Endothelial cell of umbilical vein (primary cell): ENCODE measurements around the gene BABAM1. TPM values are rescaled to one million over a fixed set of nuclear protein-coding genes. Genes with fewer than 3 reads are reported as not detected.

ENCODE experiments used
- BruUV-seq: library from RNA; stranded (reverse); fragments of 400-500 nt; replicated peaks from 2 replicates; lab custom pipeline; 2021; lab: Mats Ljungman, UMichigan
- CTCF ChIA-PET: fragments of 300-600, 350-600 bp; sonication (Branson Sonifier 250); formaldehyde crosslinking; loops from one replicate; lab custom pipeline; 2021; ENCODE audit warnings: antibody characterized with exemption, inconsistent platforms; lab: Charles Lee
- POLR2A ChIA-PET: fragments of 300-600, 350-600 bp; sonication (Branson Sonifier 250); formaldehyde crosslinking; loops from one replicate; lab custom pipeline; 2021; ENCODE audit warnings: antibody characterized with exemption, inconsistent platforms; lab: Charles Lee
- DNase-seq: peaks from one replicate; pipeline ENCODE4 v3.0.0-alpha.2; 2011; ENCODE audit warnings: low read depth, low spot score
- FAIRE-seq: peaks from 2 replicates; lab custom pipeline; 2011; peaks lifted over from hg19 to GRCh38; lab: Jason Lieb, UNC
- H2AFZ ChIP-seq: 2 replicates; pipeline ENCODE4 v1.6.0; 2012; ENCODE audit warnings: low read depth, low read length, control low read depth, inconsistent platforms
- H3K27ac ChIP-seq: 2 replicates; pipeline ENCODE4 v1.5.1; 2011; ENCODE audit warnings: low read depth, mild to moderate bottlenecking, control low read depth, low read length, moderate library complexity; ENCODE audit not compliant: insufficient read depth
- H3K27me3 ChIP-seq, 2 experiments: 2 replicates each; pipeline versions ENCODE4 v1.6.0 to v1.6.1; 2011; ENCODE audit warnings: low read length in 2 of 2, mixed read lengths in 1 of 2; ENCODE audit not compliant: control insufficient read depth in 2 of 2, insufficient read depth in 2 of 2
- H3K36me3 ChIP-seq, 2 experiments: 2 replicates in 1 of 2; 3 replicates in 1 of 2; pipeline ENCODE4 v1.5.1; 2011; ENCODE audit warnings: low read length in 2 of 2, mild to moderate bottlenecking in 1 of 2, moderate library complexity in 1 of 2; ENCODE audit not compliant: control insufficient read depth in 2 of 2, insufficient read depth in 2 of 2; ENCODE audit errors: extremely low read depth in 1 of 2
- H3K4me1 ChIP-seq: 3 replicates; pipeline ENCODE4 v1.5.1; 2011; ENCODE audit warnings: mild to moderate bottlenecking, low read length; ENCODE audit not compliant: control insufficient read depth, insufficient read depth; ENCODE audit errors: extremely low read depth
- H3K4me2 ChIP-seq: 2 replicates; pipeline ENCODE4 v1.6.1; 2011; ENCODE audit warnings: low read length, control low read depth, mixed read lengths; ENCODE audit not compliant: insufficient read depth
- H3K4me3 ChIP-seq, 3 experiments: fragments of 200-600 bp in 1 of 3; sonication (generic), shearing (Covaris generic) in 1 of 3; replicated peaks in 1 of 3; 2 replicates each; pipeline ENCODE4 v1.5.1; 2011 to 2016; ENCODE audit warnings: control low read depth in 3 of 3, low read length in 3 of 3, mild to moderate bottlenecking in 2 of 3, inconsistent platforms in 1 of 3, low read depth in 1 of 3, moderate library complexity in 1 of 3; ENCODE audit not compliant: insufficient read depth in 1 of 3
- H3K79me2 ChIP-seq: 2 replicates; pipeline ENCODE4 v1.6.0; 2012; ENCODE audit warnings: low read length, inconsistent platforms; ENCODE audit not compliant: control insufficient read depth, insufficient read depth
- H3K9ac ChIP-seq: replicated peaks from 2 replicates; pipeline ENCODE3; 2011; ENCODE audit warnings: low read length, control low read depth; ENCODE audit not compliant: insufficient read depth; ENCODE audit errors: extremely low read depth
- H3K9me1 ChIP-seq: replicated peaks from 3 replicates; pipeline ENCODE4 v1.6.0; 2011; ENCODE audit warnings: mild to moderate bottlenecking, low read length; ENCODE audit not compliant: control insufficient read depth, insufficient read depth; ENCODE audit errors: extremely low read depth
- H3K9me3 ChIP-seq: replicated peaks from 2 replicates; pipeline ENCODE4 v1.5.1; 2012; ENCODE audit warnings: low read length, inconsistent platforms; ENCODE audit not compliant: control insufficient read depth, insufficient read depth
- H4K20me1 ChIP-seq: replicated peaks from 2 replicates; pipeline ENCODE3; 2011; ENCODE audit warnings: mild to moderate bottlenecking, low read length; ENCODE audit not compliant: control insufficient read depth, insufficient read depth; ENCODE audit errors: extremely low read depth
- EZH2 ChIP-seq: IDR thresholded peaks from 2 replicates; pipeline ENCODE4 v1.6.1; 2012; ENCODE audit warnings: borderline replicate concordance, low read depth, mild to moderate bottlenecking, moderate library complexity, low read length, inconsistent platforms; ENCODE audit not compliant: severe bottlenecking
- FOS ChIP-seq: IDR thresholded peaks from 2 replicates; pipeline ENCODE4 v1.6.1; 2011; ENCODE audit warnings: mild to moderate bottlenecking, low read length, moderate library complexity, borderline replicate concordance; ENCODE audit not compliant: insufficient read depth
- GATA2 ChIP-seq: IDR thresholded peaks from 2 replicates; pipeline ENCODE4 v1.7.0; 2011; ENCODE audit warnings: low read depth, mild to moderate bottlenecking, moderate library complexity, mixed read lengths, low read length; ENCODE audit not compliant: insufficient read length, insufficient read depth
- JUN ChIP-seq: IDR thresholded peaks from 2 replicates; pipeline ENCODE4 v1.6.1; 2011; ENCODE audit warnings: borderline replicate concordance, low read depth; ENCODE audit not compliant: insufficient read length, insufficient read depth
- MYC ChIP-seq: IDR thresholded peaks from one replicate; pipeline ENCODE4 v1.6.1; 2011; ENCODE audit warnings: mild to moderate bottlenecking, low read depth, low read length
- POLR2A ChIP-seq: IDR thresholded peaks from 2 replicates; pipeline ENCODE4 v1.6.1; 2012; ENCODE audit warnings: low read depth, mild to moderate bottlenecking, control low read depth, low read length
- POLR2AphosphoS5 ChIP-seq: IDR thresholded peaks from 2 replicates; pipeline ENCODE4 v1.6.1; 2012; ENCODE audit warnings: low read depth, mild to moderate bottlenecking, control low read depth, low read length, moderate library complexity; ENCODE audit not compliant: insufficient read depth
- dilution Hi-C: fragments of 300-500 bp; cut with MboI; formaldehyde crosslinking; loops from one replicate; pipeline ENCODE4 v1.15.0; 2019; ENCODE audit warnings: low sequenced_read_pairs; ENCODE audit not compliant: extremely low pct_ligation_motif_present
- intact Hi-C: fragments of 100-400 bp; cut with micrococcal nuclease; formaldehyde crosslinking; loops from one replicate; pipeline ENCODE4 v1.10.0; 2022
- polyA plus RNA-seq, 4 experiments: library from polyadenylated mRNA; depleted of rRNA in 3 of 4; stranded (reverse) in 3 of 4; unstranded in 1 of 4; fragments of >200 nt; gene quantifications; 2 replicates each; pipeline versions ENCODE4 v1.2.1 to v1.2.3, GENCODE V29; 2011 to 2012; ENCODE audit warnings: missing spikeins in 1 of 4
- total RNA-seq: library from RNA; stranded (reverse); gene quantifications from 2 replicates; pipeline ENCODE4 v1.2.3, GENCODE V29; 2021
- TF ChIP-seq, protein P1 (sequence below): IDR thresholded peaks from 2 replicates; pipeline ENCODE4 v1.6.1; 2011; ENCODE audit not compliant: insufficient read depth, insufficient read length
- TF ChIP-seq, protein P2 (sequence below), 2 donors: IDR thresholded peaks; 1 replicate in 1 of 2; 2 replicates in 1 of 2; pipeline ENCODE4 v1.5.1; 2011; ENCODE audit warnings: low read length in 2 of 2, mild to moderate bottlenecking in 2 of 2, moderate library complexity in 2 of 2, control low read depth in 1 of 2, inconsistent platforms in 1 of 2, low read depth in 1 of 2; ENCODE audit not compliant: insufficient read depth in 1 of 2; ENCODE audit errors: extremely low read depth in 1 of 2

BABAM1 gene
- total and polyA plus RNA-seq, 2 donors (not counting 3 experiments of a cell fraction or from before 2014, with no cell fraction given): 118 to 140 TPM

DNA sequence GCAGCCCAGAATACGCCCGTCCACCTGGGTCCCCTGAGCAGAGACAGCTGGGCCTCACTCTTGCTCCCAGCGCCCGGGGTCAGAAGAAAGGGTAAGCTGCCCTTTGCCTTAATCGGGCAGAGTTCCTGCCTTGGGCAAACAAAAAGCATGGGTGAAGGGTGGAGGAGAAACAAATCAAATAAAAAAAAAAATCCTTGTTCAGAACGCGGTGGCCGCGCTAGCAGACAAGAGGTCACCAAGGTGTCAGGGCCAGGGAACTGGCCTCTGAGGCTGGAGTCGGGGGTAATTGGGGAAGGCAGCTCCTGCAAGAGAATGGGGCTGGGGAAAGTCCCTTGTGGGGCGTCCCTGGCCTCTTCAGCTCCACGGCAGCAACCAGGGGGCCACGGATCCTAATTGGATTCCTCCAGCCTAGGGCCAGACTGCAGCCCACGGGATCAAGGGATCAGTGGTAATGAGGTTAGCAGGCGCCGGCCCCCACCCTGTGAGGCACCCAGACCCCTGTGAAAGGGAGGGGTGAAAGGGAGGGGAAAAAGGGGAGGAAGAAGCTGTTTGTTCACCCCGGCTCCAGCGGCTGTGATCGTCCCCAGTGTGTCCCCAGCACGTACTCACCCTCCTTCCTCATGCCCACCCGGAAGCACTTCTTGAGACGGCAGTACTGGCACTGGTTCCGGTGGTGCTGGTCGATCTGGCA is 27.0 kb upstream of the BABAM1 start:
- Histone ChIP-seq H3K27ac (no peak overlapping the region), H3K27me3 (no peaks in the 10 kb centered on the region), H3K9me1 (no peaks in the 10 kb centered on the region), H3K36me3 (peaks cover 0 to 4% of the 10 kb centered on the region in 2 experiments), H3K9me3 (no peaks in the 10 kb centered on the region), H3K4me1 (peaks cover 12% of the 10 kb centered on the region), H3K9ac (no peak overlapping the region), H3K4me3 (no peak overlapping the region), H4K20me1 (no peaks in the 10 kb centered on the region), H2AFZ (no peak overlapping the region), H3K79me2 (peaks cover 30% of the 10 kb centered on the region), H3K4me2 (no peak overlapping the region)
- FAIRE-seq (no peak), DNase-seq (no peak)
- ChIA-PET CTCF (interaction anchor here (0.5 to 1.6 kb wide), 2 partner anchors 16 to 53 kb away, joined by 4 to 6 read pairs; no protein-coding TSS in a partner anchor), POLR2A (no interaction called here)
- dilution Hi-C loops: no loop called here
- intact Hi-C loops: no loop called here
- BruUV-seq: no TSS peak
- TF ChIP-seq EZH2 (no peak), JUN (no peak), GATA2 (no peak), FOS (no peak), MYC (no peak), POLR2A (no peak), POLR2AphosphoS5 (no peak)
- TF ChIP-seq, protein P1, sequence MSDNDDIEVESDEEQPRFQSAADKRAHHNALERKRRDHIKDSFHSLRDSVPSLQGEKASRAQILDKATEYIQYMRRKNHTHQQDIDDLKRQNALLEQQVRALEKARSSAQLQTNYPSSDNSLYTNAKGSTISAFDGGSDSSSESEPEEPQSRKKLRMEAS: no peak
- TF ChIP-seq, protein P2, sequence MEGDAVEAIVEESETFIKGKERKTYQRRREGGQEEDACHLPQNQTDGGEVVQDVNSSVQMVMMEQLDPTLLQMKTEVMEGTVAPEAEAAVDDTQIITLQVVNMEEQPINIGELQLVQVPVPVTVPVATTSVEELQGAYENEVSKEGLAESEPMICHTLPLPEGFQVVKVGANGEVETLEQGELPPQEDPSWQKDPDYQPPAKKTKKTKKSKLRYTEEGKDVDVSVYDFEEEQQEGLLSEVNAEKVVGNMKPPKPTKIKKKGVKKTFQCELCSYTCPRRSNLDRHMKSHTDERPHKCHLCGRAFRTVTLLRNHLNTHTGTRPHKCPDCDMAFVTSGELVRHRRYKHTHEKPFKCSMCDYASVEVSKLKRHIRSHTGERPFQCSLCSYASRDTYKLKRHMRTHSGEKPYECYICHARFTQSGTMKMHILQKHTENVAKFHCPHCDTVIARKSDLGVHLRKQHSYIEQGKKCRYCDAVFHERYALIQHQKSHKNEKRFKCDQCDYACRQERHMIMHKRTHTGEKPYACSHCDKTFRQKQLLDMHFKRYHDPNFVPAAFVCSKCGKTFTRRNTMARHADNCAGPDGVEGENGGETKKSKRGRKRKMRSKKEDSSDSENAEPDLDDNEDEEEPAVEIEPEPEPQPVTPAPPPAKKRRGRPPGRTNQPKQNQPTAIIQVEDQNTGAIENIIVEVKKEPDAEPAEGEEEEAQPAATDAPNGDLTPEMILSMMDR (IDR thresholded peaks at IDR 0.05; ENCODE audit: extremely low read depth in 1 of 2, insufficient read depth in 1 of 2, low read depth in 1 of 2, low read length in 2 of 2): no peak
